ENCODE results near the gene PHETA2. TPM values are rescaled to one million over a fixed set of nuclear protein-coding genes. Genes with fewer than 3 reads are reported as not detected.

PHETA2 gene
- total and polyA plus RNA-seq, 2 of the 8 experiments (the other 6 are each of a cell fraction or from before 2014, with no cell fraction given): 7.4 to 7.6 TPM

DNA sequence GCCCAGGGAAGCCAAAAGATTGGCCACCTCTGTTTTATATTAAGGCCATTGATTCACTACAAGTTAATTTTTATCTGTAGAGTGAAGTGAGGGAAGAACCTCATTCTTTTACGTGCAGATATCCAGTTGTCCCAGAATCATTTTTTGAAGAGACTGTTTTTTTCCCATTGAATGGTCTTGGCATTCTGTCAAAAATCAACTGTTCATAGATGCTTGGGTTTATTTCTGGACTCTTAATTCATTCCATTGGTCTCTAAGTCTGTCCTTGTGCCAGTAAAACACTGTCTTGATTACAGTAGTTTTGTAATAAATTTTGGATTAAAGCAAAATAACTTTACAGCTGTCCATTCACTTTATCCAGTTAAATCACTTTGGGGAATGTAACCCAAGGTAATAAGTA is 48.6 kb upstream of the PHETA2 start:
- Histone ChIP-seq H2BK5ac (ENCODE audit: low read depth, low read length) (no peak overlapping the region), H3K79me1 (ENCODE audit: low read depth, low read length) (no peaks in the 10 kb centered on the region), H3K9ac (replicated peaks in 1 of 4; ENCODE audit: extremely low read depth in 1 of 4, low read depth in 3 of 4, low read length in 3 of 4) (no peak overlapping the region), H3K23ac (ENCODE audit: insufficient read length) (no peak overlapping the region), H3K23me2 (ENCODE audit: low read depth, low read length) (no peaks in the 10 kb centered on the region), H3K27me3 (replicated peaks in 1 of 4; ENCODE audit: control insufficient read depth in 3 of 4, extremely low read depth in 1 of 4, insufficient read depth in 3 of 4, low read length in 3 of 4) (no peaks in the 10 kb centered on the region), H2AFZ (ENCODE audit: low read length) (no peak overlapping the region), H2BK20ac (ENCODE audit: low read length) (no peak overlapping the region), H3K18ac (ENCODE audit: extremely low read depth, low read length) (no peak overlapping the region), H4K91ac (replicated peaks; ENCODE audit: insufficient read length, low read length) (no peak overlapping the region), H3K79me2 (ENCODE audit: control insufficient read depth in 1 of 2, insufficient read depth in 2 of 2, low read length in 2 of 2) (no peaks in the 10 kb centered on the region), H3K56ac (replicated peaks; ENCODE audit: insufficient read length, low read depth, low read length) (no peak overlapping the region), H3K4me1 (replicated peaks in 1 of 4; ENCODE audit: control insufficient read depth in 3 of 4, insufficient read depth in 4 of 4, low read length in 3 of 4) (no peaks in the 10 kb centered on the region), H3K4me2 (ENCODE audit: insufficient read depth in 1 of 2, low read depth in 2 of 2, low read length in 2 of 2) (no peak overlapping the region), H4K20me1 (replicated peaks in 1 of 2; ENCODE audit: control insufficient read depth in 1 of 2, insufficient read depth in 2 of 2, low read length in 2 of 2) (no peaks in the 10 kb centered on the region), H2BK15ac (ENCODE audit: low read length) (no peak overlapping the region), H2BK12ac (ENCODE audit: low read depth, low read length) (no peak overlapping the region), H3K27ac (ENCODE audit: low read depth, low read length) (no peak overlapping the region), H3K9me3 (ENCODE audit: insufficient read depth in 2 of 2, low read depth in 1 of 2, low read length in 1 of 2) (no peaks in the 10 kb centered on the region), H3K14ac (ENCODE audit: insufficient read length) (no peak overlapping the region), H4K8ac (ENCODE audit: extremely low read depth, insufficient read depth, low read length) (no peak overlapping the region), H3K36me3 (ENCODE audit: control insufficient read depth in 2 of 4, insufficient read depth in 4 of 4, low read length in 3 of 4) (no peaks in the 10 kb centered on the region), H2AK5ac (ENCODE audit: low read depth, low read length) (no peak overlapping the region), H2BK120ac (replicated peaks; ENCODE audit: low read depth, low read length) (no peak overlapping the region), H3K4ac (replicated peaks; ENCODE audit: insufficient read length, low read depth, low read length) (no peak overlapping the region), H4K5ac (ENCODE audit: insufficient read length, low read depth, low read length) (no peak overlapping the region), H3K4me3 (ENCODE audit: extremely low read depth in 1 of 4, insufficient read depth in 2 of 4, low read depth in 3 of 4, low read length in 4 of 4) (no peak overlapping the region)
- FAIRE-seq: no peak
- 95% methylated on average over 1 of the region's 1 CpG; no CpG with 5 or more reads in 1 of the 2 experiments for WGBS, 2 experiments (ENCODE audit: extremely low coverage in 1 of 2, insufficient coverage in 1 of 2, insufficient read length in 1 of 2, insufficient replicate concordance in 2 of 2, low coverage in 1 of 2, low lambda C conversion rate in 2 of 2, missing lambda C conversion rate in 1 of 2)
- CTCF ChIA-PET (ENCODE audit: partially characterized antibody): interaction anchor here (0.8 kb wide), 1 partner anchor 14 kb away, joined by 3 read pairs; no protein-coding TSS in a partner anchor
- no peak for DNase-seq (ENCODE audit: low read depth in 1 of 2, low spot score in 2 of 2)
- POLR2A ChIA-PET (ENCODE audit: partially characterized antibody): interaction anchor here (1.3 kb wide), 1 partner anchor 64 kb away, joined by 3 read pairs; no protein-coding TSS in a partner anchor
- TF ChIP-seq, protein P1, sequence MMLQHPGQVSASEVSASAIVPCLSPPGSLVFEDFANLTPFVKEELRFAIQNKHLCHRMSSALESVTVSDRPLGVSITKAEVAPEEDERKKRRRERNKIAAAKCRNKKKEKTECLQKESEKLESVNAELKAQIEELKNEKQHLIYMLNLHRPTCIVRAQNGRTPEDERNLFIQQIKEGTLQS (IDR thresholded peaks at IDR 0.05; ENCODE audit: insufficient read depth, low read depth, low read length): no peak
- TF ChIP-seq KDM5A (IDR thresholded peaks at IDR 0.05; ENCODE audit: low read length) (no peak), KDM4A (IDR thresholded peaks at IDR 0.05; ENCODE audit: low read depth, low read length, severe bottlenecking) (no peak), SIN3A (conservative IDR thresholded peaks at IDR 0.05 in 1 of 2, IDR thresholded peaks at IDR 0.05 in 1 of 2; ENCODE audit: low read depth in 1 of 2, low read length in 2 of 2) (no peak), SP4 (IDR thresholded peaks at IDR 0.05; ENCODE audit: low read length) (no peak), ASH2L (IDR thresholded peaks at IDR 0.05; ENCODE audit: low read length) (no peak), SRF (IDR thresholded peaks at IDR 0.05; ENCODE audit: low read depth, low read length) (no peak), NANOG (IDR thresholded peaks at IDR 0.05; ENCODE audit: insufficient read depth, low read depth, low read length, poor library complexity, severe bottlenecking) (no peak), POLR2AphosphoS5 (IDR thresholded peaks at IDR 0.05; ENCODE audit: low read depth, low read length) (no peak)
- TF ChIP-seq, protein P2, sequence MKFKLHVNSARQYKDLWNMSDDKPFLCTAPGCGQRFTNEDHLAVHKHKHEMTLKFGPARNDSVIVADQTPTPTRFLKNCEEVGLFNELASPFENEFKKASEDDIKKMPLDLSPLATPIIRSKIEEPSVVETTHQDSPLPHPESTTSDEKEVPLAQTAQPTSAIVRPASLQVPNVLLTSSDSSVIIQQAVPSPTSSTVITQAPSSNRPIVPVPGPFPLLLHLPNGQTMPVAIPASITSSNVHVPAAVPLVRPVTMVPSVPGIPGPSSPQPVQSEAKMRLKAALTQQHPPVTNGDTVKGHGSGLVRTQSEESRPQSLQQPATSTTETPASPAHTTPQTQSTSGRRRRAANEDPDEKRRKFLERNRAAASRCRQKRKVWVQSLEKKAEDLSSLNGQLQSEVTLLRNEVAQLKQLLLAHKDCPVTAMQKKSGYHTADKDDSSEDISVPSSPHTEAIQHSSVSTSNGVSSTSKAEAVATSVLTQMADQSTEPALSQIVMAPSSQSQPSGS (IDR thresholded peaks at IDR 0.05; ENCODE audit: low read length): no peak
- TF ChIP-seq, protein P3, sequence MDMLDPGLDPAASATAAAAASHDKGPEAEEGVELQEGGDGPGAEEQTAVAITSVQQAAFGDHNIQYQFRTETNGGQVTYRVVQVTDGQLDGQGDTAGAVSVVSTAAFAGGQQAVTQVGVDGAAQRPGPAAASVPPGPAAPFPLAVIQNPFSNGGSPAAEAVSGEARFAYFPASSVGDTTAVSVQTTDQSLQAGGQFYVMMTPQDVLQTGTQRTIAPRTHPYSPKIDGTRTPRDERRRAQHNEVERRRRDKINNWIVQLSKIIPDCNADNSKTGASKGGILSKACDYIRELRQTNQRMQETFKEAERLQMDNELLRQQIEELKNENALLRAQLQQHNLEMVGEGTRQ (IDR thresholded peaks at IDR 0.05; ENCODE audit: low read length): no peak

All from H1 (cell line).